Ishikawa (cell line): Measurements from ENCODE around the gene GOLGA8M.
"Not testable (repeated sequence)": the region's sequence is repeated elsewhere in the genome, so short reads cannot be mapped to it uniquely, and the experiment has no call there.

Experiments used
- EP300 ChIP-seq: IDR thresholded peaks from 2 replicates; pipeline ENCODE4 v1.6.1; 2012; ENCODE audit warnings: borderline replicate concordance
- NFIC ChIP-seq: IDR thresholded peaks from 2 replicates; pipeline ENCODE4 v1.6.1; 2012
- YY1 ChIP-seq: IDR thresholded peaks from 2 replicates; pipeline ENCODE4 v1.6.1; 2012; ENCODE audit warnings: low read depth

DNA sequence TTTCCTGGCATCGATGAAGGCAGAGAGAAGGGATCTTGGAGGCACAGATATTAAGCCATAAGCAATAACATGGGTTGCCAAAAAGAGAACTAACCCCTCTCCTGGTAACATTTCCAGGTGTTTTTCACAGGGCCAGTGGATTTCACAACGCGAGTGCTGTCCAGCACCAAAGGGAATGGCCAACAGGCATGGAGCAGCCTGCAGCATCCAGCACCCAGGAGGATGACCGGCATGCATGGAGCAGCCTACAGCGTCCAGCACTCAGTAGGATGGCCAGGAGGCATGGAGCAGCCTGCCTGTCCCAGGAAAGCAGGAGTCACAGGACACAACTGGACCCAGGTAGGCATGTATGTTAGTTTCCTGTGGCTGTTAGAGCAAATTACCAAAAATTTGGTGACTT lies 11.8 kb upstream of the GOLGA8M start:
- not testable (repeated sequence) for TF ChIP-seq EP300, NFIC, YY1
